Adipose tissue (tissue), 3 donors: ENCODE data around the gene CUEDC1. TPM values are rescaled to one million over a fixed set of nuclear protein-coding genes. Genes with fewer than 3 reads are reported as not detected.
A peak's percentile ranks its signal among the peaks of the same experiment; 100 is the strongest.
"Not testable (repeated sequence)": the region's sequence is repeated elsewhere in the genome, so short reads cannot be mapped to it uniquely, and the experiment has no call there.

ENCODE experiments used
- H3K27ac ChIP-seq: one replicate; pipeline ENCODE4 v1.5.1; 2013; ENCODE audit warnings: low read depth, low read length
- WGBS, 3 donors: extraction: QIAGEN DNeasy Blood & Tissue Kit; methylation state at CpG; one replicate each; pipeline ENCODE4 v1.1.7; 2013; 5-methylcytosine and 5-hydroxymethylcytosine counted together
- polyA plus RNA-seq, 3 donors: library from polyadenylated mRNA; stranded (reverse); fragments of 200-250 nt; gene quantifications; one replicate each; pipeline ENCODE4 v1.2.3, GENCODE V29; 2013
- donor health status: healthy with polysubstance abuse.
- donor health status: Bipolar disorder and iron deficiency.
- donor health status: healthy.

CUEDC1 gene
- polyA plus RNA-seq, 3 donors, result 14.6 to 46.2 (median 23.0) TPM

DNA sequence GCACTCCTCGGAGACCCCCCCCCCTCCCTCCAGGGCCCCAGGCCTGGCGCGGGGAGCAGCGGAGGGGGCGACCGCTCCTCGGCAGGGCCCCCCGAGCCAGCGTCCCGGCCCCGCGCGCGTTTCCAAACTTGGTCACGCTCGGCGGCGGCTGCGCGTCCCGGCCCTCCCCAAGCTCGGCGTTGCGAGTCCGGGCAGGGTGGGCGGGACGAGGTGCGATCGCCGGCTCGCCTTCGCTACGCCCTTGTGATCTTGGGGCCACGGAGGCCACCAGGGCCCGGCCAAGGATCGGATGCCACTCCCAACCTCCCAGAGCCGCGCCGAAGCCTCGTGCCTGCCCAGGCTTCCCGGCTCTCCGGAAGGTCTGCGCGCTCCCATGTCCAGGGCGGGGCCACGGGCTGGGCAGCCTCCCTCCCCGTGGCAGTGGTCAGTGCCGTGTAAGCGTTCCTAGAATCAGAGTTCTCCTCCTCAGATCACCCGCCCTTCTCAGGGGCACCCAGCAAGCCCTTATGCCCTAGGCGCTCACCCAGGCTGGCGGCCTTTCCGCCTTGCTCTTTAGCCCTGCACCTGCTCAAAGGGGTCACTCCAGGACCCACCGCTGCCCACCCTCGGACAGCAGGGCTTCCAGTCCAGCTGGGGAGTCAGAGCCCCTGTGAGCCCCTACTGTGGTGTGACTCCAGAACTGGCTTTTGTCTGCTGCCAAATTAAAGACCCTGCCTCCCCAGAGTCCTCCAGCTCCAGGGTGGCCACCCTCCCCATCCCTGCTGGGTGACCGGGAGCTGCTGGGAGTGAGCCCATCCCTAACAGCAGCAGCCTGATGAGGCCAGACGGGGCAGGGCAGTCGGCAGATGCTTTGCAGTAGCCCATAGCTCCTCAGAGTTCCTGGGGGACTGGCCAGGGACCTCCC is 93.2 kb downstream of the CUEDC1 start:
- WGBS, 3 donors, result 12 to 16% (median 15%) methylated on average over 41 to 58 of the region's 58 CpGs
- no peak overlapping the region for H3K27ac ChIP-seq

- 2 to 5% (median 2%) methylated on average over 33 to 34 of the region's 34 CpGs for WGBS, 3 donors
- H3K27ac ChIP-seq, result no peak overlapping the region
Measured at GRCh38 chr17:57861000-57861789, 94.0 kb downstream of the CUEDC1 start.

GRCh38 chr17:57860414-57860999 is 94.7 kb downstream of the CUEDC1 start:
- WGBS, 3 donors, result 70 to 80% (median 72%) methylated on average over 6 of the region's 6 CpGs

GRCh38 chr17:57859601-57860413 is 95.4 kb downstream of the CUEDC1 start:
- no peak overlapping the region for H3K27ac ChIP-seq
- WGBS, 3 donors, result 55 to 56% (median 55%) methylated on average over 13 of the region's 13 CpGs

More at GRCh38 chr17:57860414-57860999, 94.7 kb downstream of the CUEDC1 start:
- peak overlapping the region; percentile 47 for H3K27ac ChIP-seq

GRCh38 chr17:57858838-57859237 is 96.4 kb downstream of the CUEDC1 start:
- 78 to 89% (median 82%) methylated on average over 5 of the region's 5 CpGs for WGBS, 3 donors
- H3K27ac ChIP-seq, result no peak overlapping the region

DNA sequence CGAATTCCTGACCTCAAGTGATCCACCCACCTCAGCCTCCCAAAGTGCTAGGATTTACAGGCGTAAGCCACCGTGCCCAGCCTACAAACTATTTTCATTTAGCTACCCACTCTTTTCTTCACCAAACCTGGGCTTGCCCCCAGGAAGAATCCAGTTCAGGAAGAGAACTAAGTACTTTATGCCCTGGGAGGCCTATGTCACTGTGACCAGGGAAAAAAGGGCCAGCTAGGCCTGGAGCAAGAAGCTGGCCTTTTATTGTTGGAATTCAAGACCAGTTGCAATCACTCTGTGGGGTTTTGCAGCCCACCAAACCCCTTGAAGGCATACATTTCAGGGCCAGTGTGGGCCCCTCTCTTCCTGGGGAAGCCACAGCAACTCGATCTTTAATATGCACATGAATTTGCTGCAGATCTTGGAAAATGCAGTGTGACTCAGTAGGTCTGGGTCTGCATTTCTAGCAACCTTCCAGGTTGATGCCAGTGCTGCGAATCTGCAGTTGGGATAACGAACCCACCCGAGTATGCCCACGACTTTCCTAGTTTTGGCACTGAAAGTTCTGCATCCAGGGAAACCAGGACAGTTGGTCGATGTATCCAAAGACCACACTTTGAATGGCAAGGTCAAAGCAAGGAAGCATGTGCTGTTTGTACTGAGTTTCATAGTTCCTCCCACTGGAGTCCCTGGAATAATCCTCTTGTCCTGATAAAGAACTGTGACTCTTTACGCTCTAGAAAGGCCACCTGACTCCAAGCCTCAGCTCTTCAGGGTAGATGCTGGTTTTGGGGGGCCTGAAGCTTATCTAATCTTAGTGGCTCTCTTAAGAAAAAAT is 98.2 kb downstream of the CUEDC1 start:
- WGBS, 3 donors, result 70 to 84% (median 72%) methylated on average over 10 of the region's 10 CpGs
- no peak overlapping the region for H3K27ac ChIP-seq

- no peak overlapping the region for H3K27ac ChIP-seq
- WGBS, 3 donors, result 44 to 69% (median 56%) methylated on average over 6 of the region's 6 CpGs
Measured at GRCh38 chr17:57855391-57856035, 99.7 kb downstream of the CUEDC1 start.

- H3K27ac ChIP-seq, result no peak overlapping the region
- WGBS, 3 donors, result 39 to 75% (median 69%) methylated on average over 8 of the region's 8 CpGs
Measured at GRCh38 chr17:57853695-57854094, 101.5 kb downstream of the CUEDC1 start.

DNA sequence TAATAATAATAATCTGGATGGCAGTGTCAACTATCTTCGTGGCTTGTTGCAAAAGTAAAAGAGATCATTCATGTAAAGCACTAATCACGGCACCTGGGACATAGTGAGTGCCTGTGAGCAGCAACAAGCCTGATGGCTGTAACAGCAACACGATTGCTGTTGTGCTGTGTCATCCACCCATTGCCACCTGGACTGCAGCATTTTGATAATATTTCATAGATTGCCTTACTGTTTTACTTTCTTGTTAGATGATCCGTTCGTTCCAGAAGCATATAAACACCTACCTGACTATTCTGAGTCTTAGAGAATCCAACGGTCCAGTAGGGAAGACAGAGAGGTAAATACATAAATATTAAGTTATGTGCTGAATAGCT is 102.3 kb downstream of the CUEDC1 start:
- no peak overlapping the region for H3K27ac ChIP-seq
- 41 to 63% (median 61%) methylated on average over 6 of the region's 6 CpGs for WGBS, 3 donors

GRCh38 chr17:57852092-57852954 is 102.9 kb downstream of the CUEDC1 start:
- H3K27ac ChIP-seq, result no peak overlapping the region
- 47 to 60% (median 59%) methylated on average over 9 of the region's 9 CpGs for WGBS, 3 donors

DNA sequence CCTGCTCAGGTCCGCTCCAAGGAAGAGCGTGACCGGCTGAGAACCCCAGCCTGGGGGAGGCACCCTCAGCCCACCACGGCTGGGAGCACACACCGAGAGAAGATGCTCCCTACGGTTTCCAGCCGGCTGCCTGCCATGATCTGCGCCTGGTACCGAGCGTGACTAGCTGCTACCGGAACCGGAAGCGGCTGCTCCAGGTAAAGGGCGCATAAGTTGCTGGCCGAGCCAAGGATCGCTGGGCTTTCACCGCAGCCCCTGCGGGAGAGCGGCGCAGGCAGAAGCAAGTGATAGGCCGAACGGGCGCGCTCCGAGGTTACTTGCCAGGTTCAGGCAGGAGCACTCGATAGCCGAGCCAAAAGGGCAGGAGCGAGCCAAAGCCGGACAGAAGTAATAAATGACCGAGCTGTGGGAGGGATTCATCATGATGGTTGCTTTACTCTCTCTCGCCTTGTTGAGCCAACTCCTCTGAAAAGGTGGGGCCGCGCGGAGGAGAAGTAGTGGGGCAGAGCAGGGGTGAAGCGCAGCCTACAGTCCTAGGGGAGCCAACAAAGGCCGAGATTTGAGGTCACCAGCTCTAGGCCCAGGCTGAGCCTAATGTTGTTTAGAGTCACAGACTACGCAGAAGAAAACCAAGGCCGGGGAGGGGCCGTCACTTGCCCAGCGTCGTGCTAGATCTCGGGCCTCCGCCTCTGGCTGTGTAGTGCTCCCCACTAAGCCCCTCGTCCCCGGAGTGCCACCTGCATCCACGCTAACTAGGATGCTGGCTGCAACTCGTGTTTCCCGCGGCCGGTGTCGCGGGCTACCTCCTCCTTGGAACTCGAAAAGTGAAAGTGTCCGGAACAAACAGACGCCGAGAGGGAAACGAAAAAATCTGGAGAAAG is 105.1 kb downstream of the CUEDC1 start, which contains the start of gene MRPS23:
TSS of gene MRPS23 (minus strand) at position 171 of the 881 bp plus-strand sequence. CDS start at position 137, 34 bp downstream.
- WGBS, 3 donors, result 0 to 1% (median 0%) methylated on average over 57 of the region's 57 CpGs
- H3K27ac ChIP-seq, result peak within 1 kb of the TSS; percentile 13

DNA sequence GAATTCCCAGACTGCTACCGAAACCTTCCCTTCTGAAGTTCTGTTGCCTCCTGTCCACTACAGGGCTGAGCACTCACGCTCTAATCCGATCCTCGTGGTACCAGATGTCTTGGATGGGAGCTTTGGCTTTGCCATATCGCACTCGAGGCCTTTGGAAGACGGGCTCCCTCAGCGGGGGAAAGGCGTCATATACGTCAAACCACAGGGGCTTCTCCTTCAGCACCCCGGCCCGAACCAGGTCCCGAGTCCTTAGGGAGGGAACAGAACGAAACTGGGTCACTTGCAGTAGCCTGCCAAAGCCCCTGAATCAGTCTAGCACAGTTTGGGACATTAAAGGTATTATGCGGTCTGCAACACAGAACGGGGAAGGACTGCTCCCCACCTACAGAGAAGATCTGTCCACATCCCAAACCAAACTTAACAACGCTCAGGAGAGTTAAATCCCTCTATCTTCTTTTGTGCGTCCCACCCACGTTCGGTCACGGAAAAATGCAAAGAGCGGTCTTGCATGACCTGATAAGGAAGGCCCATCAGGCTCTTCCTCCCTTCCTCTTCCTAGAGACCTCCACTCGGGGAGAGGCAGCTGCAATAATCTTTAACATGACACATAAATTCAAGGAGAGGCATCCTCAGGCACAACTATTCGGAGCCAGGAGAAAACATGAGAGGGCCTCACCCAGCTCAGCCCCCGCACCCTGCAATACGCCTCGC is 105.9 kb downstream of the CUEDC1 start:
- no peak overlapping the region for H3K27ac ChIP-seq
- 11 to 18% (median 17%) methylated on average over 27 of the region's 27 CpGs for WGBS, 3 donors

GRCh38 chr17:57846056-57846945 is 108.9 kb downstream of the CUEDC1 start:
- WGBS, 3 donors, result 90 to 91% (median 91%) methylated on average over 26 to 31 of the region's 32 CpGs
- H3K27ac ChIP-seq, result not testable (repeated sequence)

DNA sequence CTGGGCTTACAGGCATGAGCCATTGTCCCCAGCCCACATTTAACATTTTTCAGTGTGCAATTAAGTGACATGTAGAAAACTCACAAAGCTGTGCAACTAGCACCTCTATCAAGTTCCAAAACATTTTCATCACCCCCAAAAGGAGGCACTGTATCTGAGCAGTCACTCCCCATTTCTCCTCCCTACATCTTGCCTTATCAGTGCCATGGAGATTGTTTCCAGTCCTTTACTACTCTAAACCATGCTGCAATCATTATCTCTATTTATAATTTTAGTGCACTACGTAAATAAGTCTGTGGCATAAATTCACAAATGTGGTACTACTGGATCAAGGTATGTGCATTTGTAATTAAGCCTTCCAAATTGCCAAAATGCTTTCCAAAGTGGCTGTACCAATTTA is 112.9 kb downstream of the CUEDC1 start:
- WGBS, 3 donors, result 56 to 95% (median 89%) methylated on average over 1 of the region's 1 CpG
- H3K27ac ChIP-seq, result no peak overlapping the region
